Fibroblast of lung (primary cell): ENCODE data around the gene CKS2. TPM values are rescaled to one million over a fixed set of nuclear protein-coding genes. Genes with fewer than 3 reads are reported as not detected.

Source experiments
- DNase-seq, 2 donors: peaks; one replicate each; pipeline versions ENCODE4 v3.0.0 to v3.0.0-alpha.2; 2010; ENCODE audit warnings: low read depth in 2 of 2
- H2AFZ ChIP-seq: 2 replicates; pipeline ENCODE4 v1.5.1; 2012; ENCODE audit warnings: low read length, control low read depth, inconsistent platforms
- H3K27ac ChIP-seq: 2 replicates; pipeline ENCODE4 v1.5.1; 2011; ENCODE audit warnings: low read length, control low read depth; ENCODE audit not compliant: insufficient read depth
- H3K27me3 ChIP-seq: 2 replicates; pipeline ENCODE4 v1.5.1; 2011; ENCODE audit warnings: mild to moderate bottlenecking, low read length; ENCODE audit not compliant: control insufficient read depth, insufficient read depth
- H3K36me3 ChIP-seq: 2 replicates; pipeline ENCODE4 v1.5.1; 2011; ENCODE audit warnings: low read length; ENCODE audit not compliant: control insufficient read depth, insufficient read depth
- H3K4me1 ChIP-seq: 2 replicates; pipeline ENCODE4 v1.5.1; 2011; ENCODE audit warnings: low read length; ENCODE audit not compliant: control insufficient read depth, insufficient read depth; ENCODE audit errors: extremely low read depth
- H3K4me2 ChIP-seq: 2 replicates; pipeline ENCODE4 v1.5.1; 2011; ENCODE audit warnings: low read length, control low read depth; ENCODE audit not compliant: insufficient read depth; ENCODE audit errors: extremely low read depth
- H3K4me3 ChIP-seq, 4 experiments: fragments of 200-600 bp in 1 of 4; sonication (generic) in 1 of 4; replicated peaks in 1 of 4; 2 replicates each; pipeline ENCODE4 v1.5.1; 2011 to 2016; ENCODE audit warnings: low read length in 4 of 4, low read depth in 3 of 4, mild to moderate bottlenecking in 3 of 4, control low read depth in 2 of 4, inconsistent platforms in 1 of 4, mixed read lengths in 1 of 4; ENCODE audit not compliant: insufficient read depth in 1 of 4; ENCODE audit errors: control extremely low read depth in 1 of 4
- H3K79me2 ChIP-seq: 2 replicates; pipeline ENCODE4 v1.5.1; 2012; ENCODE audit warnings: mild to moderate bottlenecking, low read length, inconsistent platforms; ENCODE audit not compliant: control insufficient read depth, insufficient read depth
- H3K9ac ChIP-seq: 2 replicates; pipeline ENCODE4 v1.5.1; 2011; ENCODE audit warnings: mild to moderate bottlenecking, low read length, control low read depth; ENCODE audit not compliant: insufficient read depth
- H3K9me3 ChIP-seq: 2 replicates; pipeline ENCODE4 v1.5.1; 2012; ENCODE audit warnings: low read depth, low read length; ENCODE audit not compliant: control insufficient read depth, insufficient read depth
- H4K20me1 ChIP-seq: 2 replicates; pipeline ENCODE4 v1.5.1; 2011; ENCODE audit warnings: low read length; ENCODE audit not compliant: control insufficient read depth, insufficient read depth; ENCODE audit errors: extremely low read depth
- CTCF ChIP-seq, 2 donors: IDR thresholded peaks in 1 of 2; conservative IDR thresholded peaks in 1 of 2; 1 replicate in 1 of 2; 2 replicates in 1 of 2; pipeline ENCODE4 v1.5.1; 2011 to 2012; ENCODE audit warnings: low read length in 2 of 2, control low read depth in 1 of 2, inconsistent platforms in 1 of 2, low read depth in 1 of 2, mild to moderate bottlenecking in 1 of 2
- EZH2 ChIP-seq: IDR thresholded peaks from 2 replicates; pipeline ENCODE4 v1.5.1; 2012; ENCODE audit warnings: low read length, control low read depth, mild to moderate bottlenecking; ENCODE audit errors: missing control alignments
- polyA plus RNA-seq, 2 donors: library from polyadenylated mRNA; depleted of rRNA in 1 of 2; stranded (reverse) in 1 of 2; unstranded in 1 of 2; fragments of >200 nt; gene quantifications; 2 replicates each; pipeline ENCODE4 v1.2.1, GENCODE V29; 2011 to 2012; ENCODE audit warnings: missing spikeins in 1 of 2
- total RNA-seq: library from RNA; depleted of rRNA; stranded (reverse); fragments of >200 nt; gene quantifications from 2 replicates; pipeline ENCODE4 v1.2.1, GENCODE V29; 2014

The CKS2 gene
- total and polyA plus RNA-seq, 2 donors (not counting 1 experiment from before 2014, with no cell fraction given) = 69.7 to 101 TPM

- H3K4me3 ChIP-seq = no peak overlapping the region
- no peak overlapping the region for H3K9ac ChIP-seq
- TF ChIP-seq CTCF (conservative IDR thresholded peaks at IDR 0.05 in 1 of 2, IDR thresholded peaks at IDR 0.05 in 1 of 2; ENCODE audit: low read depth in 1 of 2, low read length in 2 of 2) = no peak
- no peak for TF ChIP-seq EZH2
- H3K4me2 ChIP-seq = no peak overlapping the region
- H3K4me1 ChIP-seq = peaks cover 4% of the 10 kb centered on the region
- no peaks in the 10 kb centered on the region for H3K27me3 ChIP-seq
- H4K20me1 ChIP-seq = no peaks in the 10 kb centered on the region
- H3K79me2 ChIP-seq = no peaks in the 10 kb centered on the region
- H3K27ac ChIP-seq = no peak overlapping the region
- no peaks in the 10 kb centered on the region for H3K9me3 ChIP-seq
- H3K36me3 ChIP-seq = no peaks in the 10 kb centered on the region
- no peak for DNase-seq
- H2AFZ ChIP-seq = no peak overlapping the region
Measured at GRCh38 chr9:89304834-89305188, 6.2 kb upstream of the CKS2 start.

- TF ChIP-seq EZH2 = no peak
- no peak for TF ChIP-seq CTCF (conservative IDR thresholded peaks at IDR 0.05 in 1 of 2, IDR thresholded peaks at IDR 0.05 in 1 of 2; ENCODE audit: low read depth in 1 of 2, low read length in 2 of 2)
Measured at GRCh38 chr9:89305868-89306267, 5.1 kb upstream of the CKS2 start.

GRCh38 chr9:89309166-89309565, 1.8 kb upstream of the CKS2 start:
- H2AFZ ChIP-seq = no peak overlapping the region
- H3K27ac ChIP-seq = no peak overlapping the region
- peaks cover 31% of the 10 kb centered on the region for H3K79me2 ChIP-seq
- no peak overlapping the region for H3K9ac ChIP-seq
- peaks cover 4% of the 10 kb centered on the region for H3K4me1 ChIP-seq
- TF ChIP-seq EZH2 (no peak), CTCF (conservative IDR thresholded peaks at IDR 0.05 in 1 of 2, IDR thresholded peaks at IDR 0.05 in 1 of 2; ENCODE audit: low read depth in 1 of 2, low read length in 2 of 2) (no peak)
- H3K4me2 ChIP-seq = no peak overlapping the region
- H3K36me3 ChIP-seq = no peaks in the 10 kb centered on the region
- H3K4me3 ChIP-seq = no peak overlapping the region
- H4K20me1 ChIP-seq = no peaks in the 10 kb centered on the region
- no peaks in the 10 kb centered on the region for H3K27me3 ChIP-seq
- DNase-seq = no peak
- no peaks in the 10 kb centered on the region for H3K9me3 ChIP-seq

More at GRCh38 chr9:89305868-89306267, 5.1 kb upstream of the CKS2 start:
- H3K36me3 ChIP-seq = no peaks in the 10 kb centered on the region
- H3K27ac ChIP-seq = no peak overlapping the region
- no peak overlapping the region for H3K4me3 ChIP-seq
- H4K20me1 ChIP-seq = no peaks in the 10 kb centered on the region
- no peak overlapping the region for H3K4me2 ChIP-seq
- H3K9me3 ChIP-seq = no peaks in the 10 kb centered on the region
- DNase-seq = no peak
- no peak overlapping the region for H3K9ac ChIP-seq
- H2AFZ ChIP-seq = no peak overlapping the region
- H3K79me2 ChIP-seq = no peaks in the 10 kb centered on the region
- no peaks in the 10 kb centered on the region for H3K27me3 ChIP-seq
- H3K4me1 ChIP-seq = peaks cover 4% of the 10 kb centered on the region
